ENCODE measurements around the gene WDR62. TPM values are rescaled to one million over a fixed set of nuclear protein-coding genes. Genes with fewer than 3 reads are reported as not detected.

WDR62 gene
- total RNA-seq, 8 experiments from 2014 or later = 0.49 to 12.6 (median 1.3) TPM

DNA sequence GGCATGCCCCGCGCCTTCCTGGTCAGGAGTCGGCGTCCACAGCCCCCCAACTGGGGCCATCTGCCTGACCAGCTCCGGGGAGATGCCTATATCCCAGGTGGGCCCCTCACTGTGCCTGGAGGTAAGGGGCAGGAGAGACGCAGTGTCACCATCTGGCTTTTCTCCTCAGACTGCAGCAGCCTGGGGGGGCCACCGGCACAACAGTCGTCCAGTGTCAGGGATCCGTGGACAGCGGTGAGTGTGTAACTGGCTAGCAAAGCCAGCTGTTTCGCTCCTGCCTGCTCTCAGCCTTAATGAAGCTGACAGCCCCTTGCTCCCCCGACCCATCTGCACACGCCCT, 56.5 kb downstream of the WDR62 start:
- Histone ChIP-seq H3K4me1 (replicated peaks in 1 of 2) (peaks cover 5 to 7% of the 10 kb centered on the region in 2 donors), H3K27ac (no peak overlapping the region), H3K4me3 (no peak overlapping the region)
- in situ Hi-C loops (cut with MboI; ENCODE audit: low pct_unique_long_range_greater_than_20kb in 2 of 9, low sequenced_read_pairs in 9 of 9, unreplicated experiment in 9 of 9) = no loop called here
- ATAC-seq (replicated peaks in 6 of 8) = no peak
- 55 to 87% (median 80%) methylated on average over 3 to 5 of the region's 13 CpGs; no CpG with 5 or more reads in 7 of the 10 experiments for WGBS, 10 experiments

DNA sequence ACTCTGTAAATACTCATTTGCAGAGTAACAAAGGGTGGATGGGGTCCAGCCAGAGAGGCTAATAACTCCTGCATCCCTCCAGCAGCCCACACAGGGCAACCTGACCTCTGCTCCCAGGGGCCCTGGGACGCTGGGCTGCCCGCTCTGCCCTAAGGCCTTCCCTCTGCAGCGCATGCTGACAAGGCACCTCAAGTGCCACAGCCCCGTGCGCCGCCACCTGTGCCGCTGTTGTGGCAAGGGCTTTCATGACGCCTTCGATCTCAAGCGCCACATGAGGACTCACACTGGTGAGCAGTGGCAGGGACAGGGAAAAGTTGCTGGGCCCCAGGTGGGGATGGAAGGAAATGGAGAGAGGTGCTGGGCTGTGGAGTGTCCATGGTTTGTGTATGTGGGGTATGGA, 58.0 kb downstream of the WDR62 start:
- peaks cover 6 to 8% of the 10 kb centered on the region in 2 donors for H3K4me1 ChIP-seq (replicated peaks in 1 of 2)
- 96 to 100% methylated on average over 4 to 10 of the region's 10 CpGs; no CpG with 5 or more reads in 8 of the 10 experiments for WGBS, 10 experiments
- H3K27ac ChIP-seq = no peak overlapping the region
- no peak for ATAC-seq (replicated peaks in 6 of 8)
- in situ Hi-C loops (cut with MboI; ENCODE audit: low pct_unique_long_range_greater_than_20kb in 2 of 9, low sequenced_read_pairs in 9 of 9, unreplicated experiment in 9 of 9) = no loop called here
- H3K4me3 ChIP-seq = no peak overlapping the region

DNA sequence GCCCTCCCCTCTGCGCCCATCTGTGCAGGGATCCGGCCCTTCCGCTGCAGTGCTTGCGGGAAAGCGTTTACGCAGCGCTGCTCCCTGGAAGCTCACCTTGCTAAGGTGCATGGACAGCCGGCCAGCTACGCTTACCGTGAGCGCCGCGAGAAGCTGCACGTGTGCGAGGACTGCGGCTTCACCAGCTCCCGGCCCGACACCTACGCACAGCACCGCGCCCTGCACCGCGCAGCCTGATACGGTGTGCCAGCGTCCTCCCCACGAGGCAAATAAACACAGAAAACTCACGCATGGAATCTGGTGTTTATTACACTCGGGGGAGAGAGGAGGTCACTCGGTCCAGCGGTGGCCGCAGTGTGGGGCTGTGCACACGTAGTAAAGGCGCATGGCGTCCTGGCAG, 58.7 kb downstream of the WDR62 start:
- no peak for ATAC-seq (replicated peaks in 6 of 8)
- WGBS, 10 experiments = 70 to 97% (median 89%) methylated on average over 4 to 9 of the region's 34 CpGs; no CpG with 5 or more reads in 6 of the 10 experiments
- in situ Hi-C loops (cut with MboI; ENCODE audit: low pct_unique_long_range_greater_than_20kb in 2 of 9, low sequenced_read_pairs in 9 of 9, unreplicated experiment in 9 of 9) = no loop called here
- Histone ChIP-seq H3K4me3 (peak overlapping the region; percentile 47 to 85 (median 62)), H3K27ac (no peak overlapping the region), H3K4me1 (replicated peaks in 1 of 2) (peaks cover 6 to 8% of the 10 kb centered on the region in 2 donors)

DNA sequence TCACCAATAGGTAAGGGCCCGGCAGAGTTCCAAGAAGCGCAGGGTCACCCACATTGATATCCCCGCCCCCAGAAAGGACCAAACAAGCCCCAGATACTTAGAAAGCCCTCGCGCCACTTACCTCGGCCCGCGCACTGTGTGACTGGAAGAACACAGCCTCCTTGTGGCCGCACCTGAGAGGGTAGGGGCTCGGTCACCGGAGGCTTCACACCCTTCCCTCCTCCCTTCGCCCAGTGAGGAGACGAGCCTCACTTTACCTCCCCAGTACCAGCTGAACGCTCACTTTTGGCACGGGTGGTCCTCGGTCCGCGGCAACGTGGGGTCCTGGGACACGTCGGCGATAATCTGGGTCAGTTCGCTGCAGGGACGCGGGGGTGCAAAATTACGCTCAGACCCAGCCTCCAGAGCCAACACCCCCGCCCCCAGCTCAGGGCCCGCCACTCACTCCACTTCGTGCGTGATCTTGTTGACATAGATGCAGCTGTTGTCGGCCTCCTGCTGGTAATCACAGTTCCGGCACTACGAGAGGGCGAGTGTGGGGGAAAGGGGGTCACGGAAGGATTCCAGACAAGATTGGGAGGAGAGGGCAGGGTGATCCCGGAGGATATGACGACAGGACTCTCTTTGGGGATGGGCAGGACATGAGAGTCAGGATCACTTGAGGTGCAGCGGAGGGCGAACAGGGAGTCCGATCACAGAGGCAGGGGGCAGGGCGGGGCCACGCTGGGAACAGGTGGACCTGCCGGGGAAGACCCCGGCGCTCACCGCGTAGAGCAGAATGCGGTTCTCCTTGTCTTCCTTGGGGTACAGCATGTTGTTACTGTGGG, 59.4 kb downstream of the WDR62 start:
- Histone ChIP-seq H3K4me3 (peak overlapping the region; percentile 47 to 85 (median 62)), H3K27ac (peak overlapping the region; percentile 60 to 82), H3K4me1 (replicated peaks in 1 of 2) (peaks cover 6 to 8% of the 10 kb centered on the region in 2 donors)
- peak in 4 of 8 experiments; percentile 0 to 8 (median 4) for ATAC-seq (replicated peaks in 6 of 8)
- in situ Hi-C loops (cut with MboI; ENCODE audit: low pct_unique_long_range_greater_than_20kb in 2 of 9, low sequenced_read_pairs in 9 of 9, unreplicated experiment in 9 of 9) = no loop called here
- 0 to 27% (median 20%) methylated on average over 2 to 12 of the region's 48 CpGs; no CpG with 5 or more reads in 5 of the 10 experiments for WGBS, 10 experiments

DNA sequence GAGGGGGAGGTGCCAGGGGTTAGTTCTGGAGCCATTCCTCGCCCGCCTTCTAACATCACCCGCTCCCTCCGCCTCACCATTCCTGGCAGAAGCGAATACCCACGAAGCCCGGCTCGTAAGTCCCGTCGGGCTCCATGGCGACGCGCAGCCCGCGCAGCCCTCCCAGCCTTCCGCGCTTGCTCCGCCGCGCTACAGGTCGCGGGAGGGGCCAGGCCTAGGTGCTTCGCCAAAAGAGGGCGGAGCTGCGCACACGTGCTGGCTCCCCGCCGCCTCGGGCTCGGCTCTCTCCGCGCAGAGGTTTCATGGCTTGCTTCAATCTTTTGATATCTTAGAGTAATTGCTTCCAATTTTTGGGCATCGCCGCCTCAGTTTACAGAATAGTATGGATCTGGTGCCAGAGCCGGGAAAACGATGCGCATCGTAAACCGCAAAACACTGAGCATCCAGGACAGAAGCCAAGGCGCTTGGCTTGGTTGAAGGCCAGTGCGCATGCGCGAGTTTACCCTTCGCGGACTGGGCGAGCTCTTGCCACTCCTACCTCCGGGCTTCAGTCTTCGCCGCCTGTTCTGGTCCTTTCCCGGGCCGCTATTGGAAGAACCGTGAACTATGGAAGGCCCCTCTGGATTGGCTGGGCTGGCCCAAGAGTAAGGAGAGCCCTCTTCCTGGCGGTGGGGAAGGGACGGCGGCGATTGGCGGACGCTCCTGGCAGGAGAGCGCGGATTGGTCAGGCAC, 60.2 kb downstream of the WDR62 start, which contains the start of gene POLR2I:
TSS of gene POLR2I (minus strand) at position 155 of the 732 bp plus-strand sequence. CDS start at position 136, 19 bp downstream.
- peaks cover 6 to 8% of the 10 kb centered on the region in 2 donors for H3K4me1 ChIP-seq (replicated peaks in 1 of 2)
- H3K27ac ChIP-seq = peak within 1 kb of the TSS; percentile 76 to 82
- peak within 1 kb of the TSS; percentile 54 to 85 (median 62) for H3K4me3 ChIP-seq
- in situ Hi-C loops (cut with MboI; ENCODE audit: low pct_unique_long_range_greater_than_20kb in 2 of 9, low sequenced_read_pairs in 9 of 9, unreplicated experiment in 9 of 9) = no loop called here
- WGBS, 10 experiments = 0 to 10% (median 2%) methylated on average over 1 to 20 of the region's 60 CpGs; no CpG with 5 or more reads in 3 of the 10 experiments
- ATAC-seq (replicated peaks in 6 of 8) = peak; percentile 84 to 95 (median 93)

DNA sequence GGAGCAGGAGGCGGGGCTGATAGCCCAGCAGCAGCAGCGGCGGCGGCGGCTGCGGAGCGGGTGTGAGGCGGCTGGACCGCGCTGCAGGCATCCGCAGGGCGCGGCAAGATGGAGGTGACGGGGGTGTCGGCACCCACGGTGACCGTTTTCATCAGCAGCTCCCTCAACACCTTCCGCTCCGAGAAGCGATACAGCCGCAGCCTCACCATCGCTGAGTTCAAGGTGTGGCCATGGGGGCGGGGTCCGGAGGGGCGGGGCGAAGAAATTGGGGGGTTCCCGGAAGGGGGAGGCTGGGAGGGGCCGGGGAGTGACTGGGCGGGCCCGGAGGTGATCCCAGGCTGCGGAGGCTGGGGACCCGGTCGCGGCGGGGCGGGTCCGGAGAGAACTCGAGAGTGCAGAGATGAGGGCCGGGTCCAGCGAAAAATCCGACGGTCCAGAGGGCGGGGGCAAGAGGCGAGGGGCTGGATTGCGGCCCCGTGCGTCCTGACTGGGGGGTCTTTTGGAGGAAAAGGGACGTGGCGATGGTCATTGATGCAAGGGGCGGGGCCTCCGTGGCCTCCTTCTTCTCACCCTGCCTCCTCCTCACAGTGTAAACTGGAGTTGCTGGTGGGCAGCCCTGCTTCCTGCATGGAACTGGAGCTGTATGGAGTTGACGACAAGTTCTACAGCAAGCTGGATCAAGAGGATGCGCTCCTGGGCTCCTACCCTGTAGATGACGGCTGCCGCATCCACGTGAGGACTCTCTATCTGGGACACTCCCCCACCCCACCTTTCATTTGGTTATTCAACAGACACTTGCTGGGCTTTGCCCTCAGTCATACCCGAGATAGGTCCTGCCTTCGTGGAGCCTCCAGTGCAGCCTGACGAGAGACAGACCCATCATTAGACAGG, 61.0 kb downstream of the WDR62 start, which contains the start of gene TBCB:
TSS of gene TBCB (plus strand) at position 16 of the 891 bp plus-strand sequence. CDS start at position 109, 93 bp downstream.
- ATAC-seq (replicated peaks in 6 of 8) = peak in 7 of 8 experiments; percentile 13 to 36 (median 27)
- Histone ChIP-seq H3K4me1 (replicated peaks in 1 of 2) (peaks cover 6 to 8% of the 10 kb centered on the region in 2 donors), H3K27ac (peak within 1 kb of the TSS; percentile 76 to 82), H3K4me3 (peak within 1 kb of the TSS; percentile 54 to 85 (median 62))
- WGBS, 10 experiments = 1 to 24% (median 8%) methylated on average over 4 to 17 of the region's 59 CpGs; no CpG with 5 or more reads in 6 of the 10 experiments
- in situ Hi-C loops (cut with MboI; ENCODE audit: low pct_unique_long_range_greater_than_20kb in 2 of 9, low sequenced_read_pairs in 9 of 9, unreplicated experiment in 9 of 9) = no loop called here

DNA sequence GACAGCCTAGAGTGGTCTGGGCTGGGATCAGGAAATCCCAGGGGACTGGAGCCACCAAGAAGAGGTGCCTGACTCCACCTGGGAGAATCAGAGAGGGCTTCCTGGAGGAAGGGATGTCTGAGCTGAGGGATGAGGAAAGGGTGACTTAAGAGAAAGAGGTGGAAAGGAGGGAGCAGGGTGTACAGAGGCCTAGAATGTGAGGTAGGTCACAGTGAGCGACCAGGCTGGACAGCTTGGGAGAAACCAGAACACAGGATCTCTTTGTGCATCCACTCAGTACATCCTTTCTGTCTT, 61.6 kb downstream of the WDR62 start:
- in situ Hi-C loops (cut with MboI; ENCODE audit: low pct_unique_long_range_greater_than_20kb in 2 of 9, low sequenced_read_pairs in 9 of 9, unreplicated experiment in 9 of 9) = no loop called here
- ATAC-seq (replicated peaks in 6 of 8) = no peak
- H3K27ac ChIP-seq = no peak overlapping the region
- 13 to 100% (median 86%) methylated on average over 1 of the region's 1 CpG; no CpG with 5 or more reads in 6 of the 10 experiments for WGBS, 10 experiments
- peaks cover 6 to 8% of the 10 kb centered on the region in 2 donors for H3K4me1 ChIP-seq (replicated peaks in 1 of 2)
- peak overlapping the region; percentile 52 to 85 (median 56) for H3K4me3 ChIP-seq

DNA sequence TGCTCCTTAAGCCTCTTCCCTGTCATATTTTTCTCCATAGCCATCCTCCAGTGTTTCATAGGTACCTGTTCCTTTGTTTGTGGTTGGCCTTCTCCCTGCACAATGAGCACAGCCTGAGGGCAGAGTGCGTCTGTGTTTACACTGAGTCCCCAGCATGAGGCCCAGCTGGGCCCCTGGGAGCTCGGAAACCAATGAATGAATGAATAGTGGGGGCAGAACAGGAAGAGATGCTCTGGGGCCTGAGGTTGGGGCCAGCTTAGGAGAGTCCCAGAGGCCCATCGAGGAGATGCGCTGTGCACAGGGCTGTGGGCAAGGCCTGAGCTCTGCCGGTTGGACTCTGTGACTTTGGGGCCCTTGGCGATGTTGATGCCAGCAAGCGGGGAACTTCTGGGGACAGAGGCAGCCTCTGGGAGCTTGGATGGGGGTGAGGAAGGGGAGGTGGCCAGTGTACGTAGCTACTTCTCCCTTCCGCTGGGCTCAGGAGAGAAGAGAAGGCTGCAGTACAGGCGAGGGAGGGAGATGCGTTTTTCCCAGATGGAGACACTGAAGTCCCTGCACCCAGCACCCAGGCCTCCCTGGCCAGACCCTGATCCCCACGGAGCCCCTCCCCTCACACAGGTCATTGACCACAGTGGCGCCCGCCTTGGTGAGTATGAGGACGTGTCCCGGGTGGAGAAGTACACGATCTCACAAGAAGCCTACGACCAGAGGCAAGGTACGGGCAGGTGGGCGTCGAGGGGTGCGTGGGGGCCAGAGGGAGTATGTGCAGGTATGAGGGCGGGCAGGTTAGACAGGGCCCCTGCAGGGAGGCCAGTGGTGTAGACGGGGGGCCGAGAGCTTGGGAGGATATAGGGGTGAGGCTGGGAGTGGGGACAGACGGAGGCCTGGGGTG, 65.6 kb downstream of the WDR62 start:
- in situ Hi-C loops (cut with MboI; ENCODE audit: low pct_unique_long_range_greater_than_20kb in 2 of 9, low sequenced_read_pairs in 9 of 9, unreplicated experiment in 9 of 9) = loop anchor here in 1 of 9 experiments (10.0 kb wide), 1 partner anchor 54 kb away; no protein-coding TSS in a partner anchor
- Histone ChIP-seq H3K4me1 (replicated peaks in 1 of 2) (peaks cover 2 to 3% of the 10 kb centered on the region in 2 donors), H3K4me3 (no peak overlapping the region), H3K27ac (no peak overlapping the region)
- WGBS, 10 experiments = 57 to 88% (median 72%) methylated on average over 2 to 3 of the region's 26 CpGs; no CpG with 5 or more reads in 6 of the 10 experiments
- ATAC-seq (replicated peaks in 6 of 8) = peak in 3 of 8 experiments; percentile 2 to 11 (median 5)

DNA sequence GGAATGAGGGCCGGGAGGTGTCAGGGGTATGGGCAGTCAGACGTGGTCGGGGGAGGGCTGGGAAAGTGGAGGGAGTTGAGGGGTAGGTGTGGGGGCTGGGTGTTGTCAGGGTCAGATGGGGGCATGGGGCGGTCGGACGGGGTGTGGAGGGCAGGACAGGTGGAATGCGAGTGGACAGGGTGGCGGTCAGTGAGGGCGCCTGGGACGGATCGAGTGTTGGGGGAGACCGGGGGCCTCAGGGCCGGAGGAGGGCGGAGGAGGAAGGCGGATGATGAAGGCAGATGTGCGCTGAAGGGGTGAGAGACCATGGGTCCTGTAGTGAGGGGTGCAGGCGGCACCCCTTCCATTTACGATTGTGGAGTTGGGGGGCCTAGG, 66.3 kb downstream of the WDR62 start:
- H3K4me1 ChIP-seq (replicated peaks in 1 of 2) = peaks cover 2 to 3% of the 10 kb centered on the region in 2 donors
- H3K27ac ChIP-seq = no peak overlapping the region
- WGBS, 10 experiments = no CpG with 5 or more reads among the region's 18 CpGs
- no peak overlapping the region for H3K4me3 ChIP-seq
- in situ Hi-C loops (cut with MboI; ENCODE audit: low pct_unique_long_range_greater_than_20kb in 2 of 9, low sequenced_read_pairs in 9 of 9, unreplicated experiment in 9 of 9) = loop anchor here in 1 of 9 experiments (10.0 kb wide), 1 partner anchor 54 kb away; no protein-coding TSS in a partner anchor
- ATAC-seq (replicated peaks in 6 of 8) = peak in 4 of 8 experiments; percentile 7 to 24 (median 14)

DNA sequence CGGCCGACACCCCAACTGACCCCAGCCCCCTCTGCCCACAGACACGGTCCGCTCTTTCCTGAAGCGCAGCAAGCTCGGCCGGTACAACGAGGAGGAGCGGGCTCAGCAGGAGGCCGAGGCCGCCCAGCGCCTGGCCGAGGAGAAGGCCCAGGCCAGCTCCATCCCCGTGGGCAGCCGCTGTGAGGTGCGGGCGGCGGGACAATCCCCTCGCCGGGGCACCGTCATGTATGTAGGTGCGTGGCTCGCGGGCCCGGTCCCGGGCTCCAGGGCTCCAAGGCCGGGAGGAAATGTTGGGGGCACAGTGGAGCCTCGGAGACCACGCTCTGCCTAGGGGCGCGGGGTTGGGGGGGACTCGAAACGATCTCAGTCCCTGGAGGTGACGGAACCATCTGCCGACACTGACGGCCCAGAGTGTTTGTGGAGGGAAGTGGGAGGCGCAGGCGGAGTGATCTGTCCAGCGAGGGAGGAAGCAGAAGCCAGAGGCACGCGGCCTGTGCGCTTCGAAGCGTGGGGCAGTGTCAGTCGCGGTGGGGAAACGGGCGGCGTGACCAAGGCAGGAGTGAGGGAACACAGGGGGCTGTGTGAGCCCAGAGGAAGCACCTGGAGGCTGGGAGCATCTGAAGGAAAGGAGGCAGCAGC, 66.9 kb downstream of the WDR62 start:
- Histone ChIP-seq H3K27ac (no peak overlapping the region), H3K4me1 (replicated peaks in 1 of 2) (no peaks in the 10 kb centered on the region), H3K4me3 (no peak overlapping the region)
- ATAC-seq (replicated peaks in 6 of 8) = peak in 4 of 8 experiments; percentile 11 to 28 (median 14)
- 85 to 93% (median 88%) methylated on average over 3 to 13 of the region's 49 CpGs; no CpG with 5 or more reads in 7 of the 10 experiments for WGBS, 10 experiments
- in situ Hi-C loops (cut with MboI; ENCODE audit: low pct_unique_long_range_greater_than_20kb in 2 of 9, low sequenced_read_pairs in 9 of 9, unreplicated experiment in 9 of 9) = loop anchor here in 1 of 9 experiments (10.0 kb wide), 1 partner anchor 53 kb away; no protein-coding TSS in a partner anchor

DNA sequence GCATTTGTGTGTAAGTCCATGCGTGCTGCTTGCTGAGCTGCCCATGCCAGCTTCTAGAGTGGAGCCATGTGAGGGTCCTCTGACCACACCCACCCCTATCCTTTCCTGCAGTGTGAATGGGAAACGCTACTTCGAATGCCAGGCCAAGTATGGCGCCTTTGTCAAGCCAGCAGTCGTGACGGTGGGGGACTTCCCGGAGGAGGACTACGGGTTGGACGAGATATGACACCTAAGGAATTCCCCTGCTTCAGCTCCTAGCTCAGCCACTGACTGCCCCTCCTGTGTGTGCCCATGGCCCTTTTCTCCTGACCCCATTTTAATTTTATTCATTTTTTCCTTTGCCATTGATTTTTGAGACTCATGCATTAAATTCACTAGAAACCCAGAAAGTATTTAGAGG, 70.9 kb downstream of the WDR62 start:
- no peak overlapping the region for H3K27ac ChIP-seq
- no peak for ATAC-seq (replicated peaks in 6 of 8)
- H3K4me1 ChIP-seq (replicated peaks in 1 of 2) = peaks cover 0 to 3% of the 10 kb centered on the region in 2 donors
- WGBS, 10 experiments = 70 to 100% (median 96%) methylated on average over 1 to 8 of the region's 9 CpGs; no CpG with 5 or more reads in 3 of the 10 experiments
- in situ Hi-C loops (cut with MboI; ENCODE audit: low pct_unique_long_range_greater_than_20kb in 2 of 9, low sequenced_read_pairs in 9 of 9, unreplicated experiment in 9 of 9) = loop anchor here in 1 of 9 experiments (10.0 kb wide), 1 partner anchor 49 kb away; no protein-coding TSS in a partner anchor
- H3K4me3 ChIP-seq = no peak overlapping the region

Measured in motor neuron (in vitro differentiated cells).